M059J (cell line): ENCODE results near the gene RAB27A. TPM values are rescaled to one million over a fixed set of nuclear protein-coding genes. Genes with fewer than 3 reads are reported as not detected.
"Not testable (repeated sequence)": the region's sequence is repeated elsewhere in the genome, so short reads cannot be mapped to it uniquely, and the experiment has no call there.

ENCODE experiments used
- DNase-seq: peaks from one replicate; pipeline ENCODE4 v3.0.0-alpha.2; 2012; ENCODE audit warnings: low read depth
- total RNA-seq: library from RNA; depleted of rRNA; stranded (reverse); fragments of >200 nt; shearing (Covaris generic); gene quantifications from 2 replicates; pipeline ENCODE4 v1.2.3, GENCODE V29; 2014

RAB27A gene
- total RNA-seq, 1 experiment from 2014 or later, result 9.0 TPM

GRCh38 chr15:55250941-55251340 lies 38.7 kb downstream of the RAB27A start:
- no peak for DNase-seq

GRCh38 chr15:55250392-55250791 lies 39.2 kb downstream of the RAB27A start:
- no peak for DNase-seq

GRCh38 chr15:55249885-55250284 lies 39.7 kb downstream of the RAB27A start:
- not testable (repeated sequence) for DNase-seq

GRCh38 chr15:55248895-55249294 lies 40.7 kb downstream of the RAB27A start:
- DNase-seq, result no peak

- DNase-seq, result no peak
Observed at GRCh38 chr15:55247766-55248427, 41.7 kb downstream of the RAB27A start.

GRCh38 chr15:55247311-55247710 lies 42.3 kb downstream of the RAB27A start:
- no peak for DNase-seq

- DNase-seq, result no peak
Observed at GRCh38 chr15:55246567-55246966, 43.0 kb downstream of the RAB27A start.

GRCh38 chr15:55245059-55245458 lies 44.6 kb downstream of the RAB27A start:
- no peak for DNase-seq

GRCh38 chr15:55241891-55242290 lies 47.7 kb downstream of the RAB27A start:
- DNase-seq, result peak; percentile 34

GRCh38 chr15:55241186-55241585 lies 48.4 kb downstream of the RAB27A start:
- DNase-seq, result no peak

GRCh38 chr15:55240125-55240760 lies 49.4 kb downstream of the RAB27A start:
- no peak for DNase-seq

GRCh38 chr15:55239440-55240124 lies 50.0 kb downstream of the RAB27A start:
- DNase-seq, result no peak

GRCh38 chr15:55238877-55239276 lies 50.7 kb downstream of the RAB27A start:
- no peak for DNase-seq

- DNase-seq, result no peak
Observed at GRCh38 chr15:55237219-55238130, 52.1 kb downstream of the RAB27A start.

GRCh38 chr15:55235546-55236036 lies 54.0 kb downstream of the RAB27A start:
- DNase-seq, result no peak

GRCh38 chr15:55234800-55235104 lies 54.9 kb downstream of the RAB27A start:
- no peak for DNase-seq

GRCh38 chr15:55234104-55234799 lies 55.4 kb downstream of the RAB27A start:
- DNase-seq, result no peak

- no peak for DNase-seq
Observed at GRCh38 chr15:55231455-55231854, 58.2 kb downstream of the RAB27A start.

- DNase-seq, result no peak
Observed at GRCh38 chr15:55230953-55231352, 58.7 kb downstream of the RAB27A start.

- DNase-seq, result peak; percentile 53
Observed at GRCh38 chr15:55230051-55230670, 59.5 kb downstream of the RAB27A start.

GRCh38 chr15:55226127-55226526 lies 63.5 kb downstream of the RAB27A start:
- no peak for DNase-seq
